ENCODE measurements around the gene CD28.

DNA sequence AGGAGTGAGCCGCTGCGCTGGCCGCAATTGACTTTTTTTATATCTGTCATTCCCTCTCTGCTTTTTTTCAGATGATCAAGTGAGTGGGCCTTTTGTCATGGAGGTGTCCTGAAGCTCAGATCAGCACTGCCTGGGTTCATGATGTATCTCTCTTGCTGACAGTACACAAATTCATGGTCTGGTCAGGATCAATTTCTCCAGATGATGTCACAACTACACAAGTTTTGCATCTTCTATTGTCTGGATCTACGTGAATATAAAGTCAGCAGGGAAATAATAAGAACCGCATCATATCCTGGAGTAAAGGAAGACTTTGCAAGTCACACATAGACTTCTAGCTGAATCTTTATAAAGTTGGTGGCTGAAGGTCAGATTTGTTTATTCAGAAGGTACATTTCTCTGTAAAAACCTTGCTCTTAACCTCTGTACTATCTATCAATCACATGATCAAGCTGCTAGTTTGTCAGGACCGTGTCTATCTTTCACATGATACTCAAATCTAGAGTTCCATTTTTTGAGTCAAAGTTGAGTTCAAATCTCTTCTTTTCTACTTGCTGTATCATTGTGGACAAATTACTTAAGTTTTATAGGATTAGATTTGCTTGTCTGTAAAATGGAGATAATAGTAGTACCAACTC lies 13.1 kb upstream of the CD28 start:
- TF ChIP-seq, protein P1, sequence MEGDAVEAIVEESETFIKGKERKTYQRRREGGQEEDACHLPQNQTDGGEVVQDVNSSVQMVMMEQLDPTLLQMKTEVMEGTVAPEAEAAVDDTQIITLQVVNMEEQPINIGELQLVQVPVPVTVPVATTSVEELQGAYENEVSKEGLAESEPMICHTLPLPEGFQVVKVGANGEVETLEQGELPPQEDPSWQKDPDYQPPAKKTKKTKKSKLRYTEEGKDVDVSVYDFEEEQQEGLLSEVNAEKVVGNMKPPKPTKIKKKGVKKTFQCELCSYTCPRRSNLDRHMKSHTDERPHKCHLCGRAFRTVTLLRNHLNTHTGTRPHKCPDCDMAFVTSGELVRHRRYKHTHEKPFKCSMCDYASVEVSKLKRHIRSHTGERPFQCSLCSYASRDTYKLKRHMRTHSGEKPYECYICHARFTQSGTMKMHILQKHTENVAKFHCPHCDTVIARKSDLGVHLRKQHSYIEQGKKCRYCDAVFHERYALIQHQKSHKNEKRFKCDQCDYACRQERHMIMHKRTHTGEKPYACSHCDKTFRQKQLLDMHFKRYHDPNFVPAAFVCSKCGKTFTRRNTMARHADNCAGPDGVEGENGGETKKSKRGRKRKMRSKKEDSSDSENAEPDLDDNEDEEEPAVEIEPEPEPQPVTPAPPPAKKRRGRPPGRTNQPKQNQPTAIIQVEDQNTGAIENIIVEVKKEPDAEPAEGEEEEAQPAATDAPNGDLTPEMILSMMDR (IDR thresholded peaks at IDR 0.05), result no peak
- no peak for TF ChIP-seq EP300 (IDR thresholded peaks at IDR 0.05)
- no peak for TF ChIP-seq POLR2A (IDR thresholded peaks at IDR 0.05)
